Activated CD8-positive, alpha-beta memory T cell treated with anti-CD3 and anti-CD28 coated beads for 24 hours (primary cell): ENCODE measurements around the gene DAB1.
"Not testable (repeated sequence)": the region's sequence is repeated elsewhere in the genome, so short reads cannot be mapped to it uniquely, and the experiment has no call there.

Experiments
- DNase-seq: peaks from one replicate; pipeline ENCODE4 v3.0.0-alpha.2; 2020

The DAB1 gene

DNA sequence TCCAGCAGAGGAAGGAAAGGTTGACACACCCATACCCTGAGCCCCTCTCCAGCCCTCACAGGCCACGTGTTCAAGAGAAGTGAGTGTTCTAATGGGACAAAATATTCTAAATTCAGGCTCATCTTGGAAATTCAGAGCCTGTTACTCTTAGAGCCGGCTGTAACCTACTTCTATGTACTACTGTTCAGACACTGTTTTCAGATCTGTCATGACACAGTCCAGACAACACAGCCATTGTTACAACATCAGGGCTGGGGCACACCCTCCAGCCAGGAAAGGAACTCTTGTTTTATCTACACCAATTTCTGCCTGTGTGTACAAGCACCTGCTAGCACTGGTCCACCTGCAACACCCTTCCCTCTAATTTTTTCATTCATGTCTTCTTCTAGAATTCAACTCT is 312.7 kb downstream of the DAB1 start:
- DNase-seq = no peak

GRCh38 chr1:57109883-57110282 is 314.0 kb downstream of the DAB1 start:
- DNase-seq = no peak

DNA sequence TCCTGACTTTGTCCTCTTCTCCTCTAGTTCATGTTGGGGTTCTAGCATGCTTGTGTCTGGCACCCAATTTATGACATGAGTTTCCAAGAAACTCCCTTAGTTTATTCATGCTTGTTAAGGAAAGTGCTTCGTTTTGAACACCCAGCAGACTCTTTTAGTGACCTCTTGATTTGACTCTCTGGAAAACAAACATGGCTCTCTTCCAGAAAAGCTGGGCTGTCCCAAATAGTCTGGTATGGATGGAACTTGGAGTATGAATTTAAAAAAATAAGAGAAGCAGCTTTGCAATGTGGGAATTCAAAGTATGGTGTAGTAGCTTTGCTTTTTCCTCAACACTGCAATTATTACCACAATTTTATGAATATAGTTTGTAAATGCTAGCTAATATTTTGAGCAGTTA is 314.6 kb downstream of the DAB1 start:
- DNase-seq = no peak

DNA sequence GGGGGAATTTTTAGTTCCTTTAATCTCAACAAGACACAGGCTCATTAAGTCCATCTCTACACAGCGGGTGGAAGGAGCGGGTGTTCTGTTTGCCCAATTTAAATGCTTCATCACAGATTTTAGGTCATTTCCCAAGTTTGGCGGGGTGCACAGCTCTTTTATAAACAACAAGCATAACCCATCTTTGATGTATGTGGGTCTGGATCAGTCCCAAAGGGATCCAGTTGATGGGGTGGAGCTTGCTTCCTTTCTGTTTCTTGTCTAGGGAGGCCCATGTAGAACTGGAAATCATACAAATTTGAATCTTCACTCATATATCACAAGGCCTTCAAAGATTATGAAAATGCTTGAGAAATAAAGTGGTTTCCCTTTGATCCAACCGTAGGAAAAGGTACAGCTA is 317.6 kb downstream of the DAB1 start:
- DNase-seq = no peak

GRCh38 chr1:57102561-57103326 is 321.1 kb downstream of the DAB1 start:
- DNase-seq = no peak

DNA sequence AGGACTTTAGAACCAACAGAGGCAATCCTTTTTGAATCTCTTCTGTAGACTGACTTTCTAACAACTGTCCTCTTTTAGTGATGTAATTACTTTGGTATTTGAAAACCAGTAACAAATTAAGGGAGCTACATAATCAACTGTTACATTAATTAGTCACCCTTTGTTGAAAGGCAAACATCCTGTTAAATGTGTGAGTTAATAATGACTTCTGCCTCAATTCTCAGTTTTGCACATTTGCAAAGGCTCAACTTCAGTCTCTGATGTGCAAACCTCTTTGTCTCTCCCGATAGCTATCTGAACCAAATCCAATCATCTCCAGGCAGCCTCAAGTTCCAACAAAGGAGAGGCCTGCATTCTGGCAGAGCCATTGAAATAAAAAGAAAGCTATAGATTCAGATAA is 322.7 kb downstream of the DAB1 start:
- DNase-seq = no peak

DNA sequence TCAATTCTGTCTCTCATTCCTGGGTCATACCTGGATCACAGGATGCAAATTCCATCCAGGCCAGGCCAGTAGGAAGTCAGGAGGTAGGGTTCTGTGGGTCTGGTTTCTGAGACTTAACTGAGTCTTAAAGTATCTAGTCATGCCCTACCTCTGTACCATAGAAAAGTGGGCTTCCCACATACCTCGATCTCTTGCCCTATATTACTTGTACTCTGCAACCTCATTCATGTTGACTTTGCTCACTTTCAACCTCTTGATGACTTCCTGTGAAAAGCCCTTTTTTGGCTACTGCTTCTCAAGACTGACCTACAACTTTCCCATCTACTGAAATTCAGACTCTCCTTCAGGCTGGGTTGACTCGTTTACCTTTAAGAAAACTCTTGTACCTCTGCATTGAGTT is 329.1 kb downstream of the DAB1 start:
- DNase-seq = no peak

GRCh38 chr1:57093122-57093521 is 330.7 kb downstream of the DAB1 start:
- DNase-seq = no peak

GRCh38 chr1:57091642-57092041 is 332.2 kb downstream of the DAB1 start:
- DNase-seq = no peak

GRCh38 chr1:57089855-57090254 is 334.0 kb downstream of the DAB1 start:
- DNase-seq = no peak

GRCh38 chr1:57089221-57089620 is 334.6 kb downstream of the DAB1 start:
- no peak for DNase-seq

DNA sequence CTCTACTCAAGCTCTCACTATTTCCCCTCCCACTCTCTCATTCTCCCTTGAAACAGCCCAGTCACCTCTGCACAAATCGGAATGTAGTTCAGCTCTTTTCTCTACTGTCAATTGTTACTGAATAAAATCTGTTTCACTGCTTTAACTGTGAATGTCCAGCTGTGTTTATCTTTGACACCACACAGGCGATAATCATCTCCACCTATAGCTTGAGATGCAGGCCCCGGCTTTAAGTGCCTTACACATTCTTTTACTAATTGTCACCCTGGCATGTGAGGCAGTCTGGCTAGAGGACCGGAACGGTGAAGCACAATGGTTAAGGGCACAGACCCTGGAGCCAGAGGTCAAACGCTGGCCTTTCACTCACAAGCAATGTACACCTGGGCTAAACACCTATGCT is 335.2 kb downstream of the DAB1 start:
- no peak for DNase-seq

- DNase-seq = not testable (repeated sequence)
Observed at GRCh38 chr1:57087660-57088059, 336.2 kb downstream of the DAB1 start.

- DNase-seq = no peak
Observed at GRCh38 chr1:57086154-57086553, 337.7 kb downstream of the DAB1 start.

- no peak for DNase-seq
Observed at GRCh38 chr1:57084701-57085100, 339.2 kb downstream of the DAB1 start.

- DNase-seq = no peak
Observed at GRCh38 chr1:57082711-57083439, 341.0 kb downstream of the DAB1 start.

DNA sequence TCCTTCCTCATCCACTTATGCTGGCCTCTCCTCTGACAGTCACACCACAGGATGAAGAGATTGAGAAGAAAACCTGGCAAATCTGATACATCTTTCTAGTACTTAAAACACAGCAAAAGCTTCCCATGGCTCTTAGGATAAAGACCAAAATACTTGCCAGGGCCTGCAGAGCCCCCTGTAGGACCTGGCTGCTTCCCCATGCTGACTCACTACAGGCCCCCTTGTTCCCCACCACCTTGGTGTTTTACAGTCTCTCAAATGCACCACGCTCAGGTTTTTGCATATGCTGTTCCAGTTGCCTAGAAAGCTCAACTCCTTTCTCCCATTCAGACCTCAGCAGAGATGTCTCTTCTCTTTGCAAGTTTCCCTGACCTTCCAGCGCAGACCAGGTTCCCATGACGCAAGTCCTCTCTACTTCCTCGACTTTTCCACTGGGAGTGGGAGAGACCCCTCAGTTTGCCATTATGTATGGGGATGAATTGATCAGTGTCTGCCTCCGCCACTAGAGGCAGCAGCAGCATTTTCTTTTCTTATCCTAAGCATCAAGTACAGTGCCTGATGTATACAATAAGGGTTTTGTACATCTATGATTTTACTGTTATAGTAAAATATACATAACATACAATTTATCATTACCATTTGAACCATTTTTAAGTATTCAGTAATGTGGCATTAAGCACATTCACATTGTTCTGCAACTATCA is 344.3 kb downstream of the DAB1 start:
- DNase-seq = no peak

DNA sequence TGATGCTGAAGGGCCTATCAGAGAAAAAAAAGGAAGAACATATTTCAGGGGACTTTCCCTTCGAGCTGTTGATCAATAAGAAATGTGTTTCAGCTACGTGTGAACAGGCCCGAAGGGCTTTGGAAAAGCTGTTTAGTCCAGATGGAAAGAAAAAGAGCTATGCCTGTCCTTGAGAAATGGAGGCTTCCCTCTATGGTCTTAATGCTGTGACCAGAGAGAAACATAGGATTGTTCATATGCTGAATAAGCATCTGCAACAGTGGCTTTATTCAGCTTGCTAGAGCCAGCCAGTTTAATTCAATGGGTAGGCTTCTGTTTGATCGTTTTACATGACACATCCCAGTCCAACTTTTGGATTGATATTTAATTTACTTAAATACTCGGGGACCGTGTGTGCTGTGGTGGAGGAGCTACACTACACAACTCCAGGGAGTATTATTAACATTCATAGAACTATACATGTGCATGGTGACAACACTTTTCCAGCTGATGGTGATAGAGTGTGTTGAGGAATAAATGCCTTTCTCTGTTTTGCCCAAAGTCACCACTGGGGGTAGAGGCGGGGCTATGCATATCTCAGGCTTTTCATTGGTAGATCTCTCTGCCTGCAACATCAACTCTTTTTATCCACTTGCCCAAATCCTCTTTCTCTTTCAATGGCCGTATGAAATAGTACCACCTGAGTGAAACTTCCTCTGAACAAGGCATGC is 351.3 kb downstream of the DAB1 start:
- no peak for DNase-seq

GRCh38 chr1:57067863-57068262 is 356.0 kb downstream of the DAB1 start:
- no peak for DNase-seq

GRCh38 chr1:57066980-57067610 is 356.8 kb downstream of the DAB1 start:
- DNase-seq = no peak

DNA sequence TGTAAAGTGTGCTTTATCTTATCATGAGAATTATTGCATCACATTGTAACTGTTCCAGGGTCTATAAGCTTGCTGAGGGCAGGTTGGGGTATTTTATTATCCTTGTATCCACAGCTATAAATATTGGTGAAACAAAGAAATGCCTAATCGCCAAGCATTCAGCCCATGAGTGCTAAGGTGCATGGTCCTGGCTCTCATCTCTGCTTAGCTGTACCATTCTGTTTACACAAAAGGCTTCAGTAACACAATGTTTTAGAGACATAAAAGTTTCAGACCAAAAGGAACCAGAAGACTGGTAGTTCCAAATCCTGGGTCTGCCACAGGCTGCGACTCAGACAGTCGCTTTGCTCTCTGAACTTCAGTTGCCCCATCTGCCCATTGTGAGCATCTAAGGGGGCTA is 358.4 kb downstream of the DAB1 start:
- DNase-seq = no peak

GRCh38 chr1:57064379-57065140 is 359.3 kb downstream of the DAB1 start:
- no peak for DNase-seq
